ENCODE data around the gene FTSJ3.
"Not testable (repeated sequence)": the region's sequence is repeated elsewhere in the genome, so short reads cannot be mapped to it uniquely, and the experiment has no call there.

- not testable (repeated sequence) for TF ChIP-seq EZH2 (IDR thresholded peaks at IDR 0.05); POLR2AphosphoS5 (IDR thresholded peaks at IDR 0.05; ENCODE audit: borderline replicate concordance, low read depth, low read length); FOXP2 (optimal IDR thresholded peaks at IDR 0.05; ENCODE audit: control extremely low read depth, extremely low read length, insufficient read depth)
Observed at GRCh38 chr17:63856425-63856824, 29.0 kb upstream of the FTSJ3 start.
